SIG-M5 (cell line): ENCODE results near the gene CASP8AP2.
"Not testable (repeated sequence)": the region's sequence is repeated elsewhere in the genome, so short reads cannot be mapped to it uniquely, and the experiment has no call there.

ENCODE experiments used
- DNase-seq: peaks from one replicate; lab custom pipeline; 2025; lab: John Stamatoyannopoulos, UW

The CASP8AP2 gene

GRCh38 chr6:89826029-89826528 is 3.6 kb upstream of the CASP8AP2 start:
- DNase-seq = no peak

DNA sequence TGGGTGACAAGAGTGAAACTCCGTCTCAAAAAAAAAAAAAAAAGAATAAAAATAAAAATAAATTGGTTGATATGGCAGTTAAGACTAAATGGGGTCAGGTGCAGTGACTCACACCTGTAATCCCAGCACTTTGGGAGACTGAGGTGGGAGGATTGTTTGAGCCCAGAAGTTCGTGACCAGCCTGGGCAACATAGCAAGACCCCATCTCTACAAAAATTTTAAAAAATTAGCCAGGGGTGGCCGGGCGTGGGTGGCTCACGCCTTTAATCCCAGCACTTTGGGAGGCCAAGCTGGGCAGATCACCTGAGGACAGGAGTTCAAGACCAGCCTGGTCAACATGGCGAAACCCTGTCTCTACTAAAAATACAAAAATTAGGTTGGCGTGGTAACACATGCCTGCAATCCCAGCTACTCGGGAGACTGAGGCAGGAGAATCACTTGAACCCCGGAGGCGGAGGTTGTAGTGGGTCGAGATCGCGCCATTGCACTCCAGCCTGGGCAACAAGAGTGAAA is 1.1 kb upstream of the CASP8AP2 start:
- not testable (repeated sequence) for DNase-seq

DNA sequence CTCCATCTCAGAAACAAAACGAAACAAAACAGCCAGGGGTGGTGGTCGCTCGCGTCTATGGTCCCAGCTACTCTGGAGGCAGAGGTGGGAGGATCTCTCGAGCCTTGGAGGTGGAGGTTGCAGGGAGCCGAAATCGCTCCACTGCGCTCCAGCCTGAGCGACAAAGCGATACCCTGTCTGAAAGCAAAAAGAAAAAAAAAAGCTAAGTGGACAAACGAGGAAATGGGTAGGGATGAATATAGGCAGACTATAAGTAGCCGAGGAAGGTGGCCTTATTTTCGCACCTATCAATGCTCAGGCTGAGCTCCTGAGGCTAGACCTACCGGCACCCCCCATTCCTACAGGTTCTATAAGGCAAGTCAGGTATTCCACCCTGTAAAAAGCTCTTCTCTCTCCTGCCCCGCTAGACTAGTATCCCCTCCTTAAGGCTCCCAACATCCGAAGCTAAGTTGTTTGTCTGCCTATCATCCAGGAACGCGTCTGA is 650 bp upstream of the CASP8AP2 start:
- DNase-seq = no peak

- DNase-seq = no peak
These were observed 610 bp downstream of the CASP8AP2 start for GRCh38 chr6:89830170-89830809.

DNA sequence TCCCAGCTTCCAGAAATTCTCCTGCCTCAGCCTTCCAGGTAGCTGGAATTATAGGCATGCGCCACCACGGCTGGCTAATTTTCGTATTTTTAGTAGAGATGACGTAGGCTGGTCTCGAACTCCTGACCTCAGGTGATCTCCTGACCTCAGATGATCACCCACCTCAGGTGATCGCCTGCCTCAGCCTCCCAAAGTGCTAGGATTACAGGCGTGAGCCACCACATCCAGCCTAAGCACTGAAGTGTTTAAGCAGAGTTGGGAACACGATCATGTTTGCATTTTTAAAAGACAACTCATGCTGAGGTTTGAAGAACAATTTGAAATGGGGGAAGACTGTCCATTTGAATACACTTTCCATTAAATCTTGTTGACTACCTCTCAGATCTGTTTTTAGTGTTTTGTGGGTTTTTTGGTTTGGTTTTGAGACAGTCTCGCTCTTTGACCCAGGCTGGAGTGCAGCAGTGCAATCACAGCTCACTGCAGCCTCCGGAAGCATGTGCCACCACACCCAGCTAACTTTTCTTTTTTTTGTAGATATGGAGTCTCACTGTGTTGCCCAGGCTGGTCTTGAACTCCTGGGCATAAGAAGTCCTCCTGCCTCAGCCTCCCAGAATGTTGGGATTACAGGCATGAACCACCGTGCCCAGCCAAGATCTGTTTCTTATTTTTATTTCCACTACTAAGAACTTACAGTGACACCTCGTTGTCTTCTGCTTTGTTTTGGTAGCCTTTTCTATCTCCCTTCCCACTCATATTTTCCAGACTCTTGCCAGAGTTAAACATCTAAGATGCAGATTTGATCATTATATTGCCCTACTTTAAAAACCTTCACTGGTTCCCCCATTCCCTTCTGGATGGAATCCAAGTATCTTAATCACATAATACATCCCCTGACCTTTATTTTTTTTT is 5.5 kb downstream of the CASP8AP2 start:
- DNase-seq = no peak

DNA sequence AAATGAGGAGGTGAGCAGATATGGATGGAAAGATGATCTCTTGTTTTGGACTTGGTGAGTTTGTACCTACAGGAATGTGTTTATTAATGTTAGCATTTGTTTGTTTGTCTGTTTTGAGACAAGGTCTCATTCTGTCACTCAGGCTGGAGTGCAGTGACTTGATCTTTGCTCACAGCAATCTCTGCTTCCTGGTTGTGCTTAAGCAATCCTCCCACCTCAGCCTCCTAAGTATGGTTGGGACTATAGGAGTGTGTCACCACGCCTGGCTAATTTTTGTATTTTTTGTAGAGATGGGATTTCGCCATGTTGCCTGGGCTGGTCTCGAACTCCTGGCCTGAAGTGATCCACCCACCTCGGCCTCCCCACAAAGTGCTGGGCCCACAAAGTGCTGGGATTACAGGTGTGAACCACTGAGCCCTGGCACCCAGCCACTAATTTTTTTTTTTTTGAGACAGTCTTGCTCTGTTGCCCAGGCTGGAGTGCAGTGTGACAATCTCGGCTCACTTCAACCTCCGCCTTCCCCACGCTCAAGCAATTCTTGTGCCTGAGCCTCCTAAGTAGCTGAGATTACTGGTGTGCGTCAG is 7.1 kb downstream of the CASP8AP2 start:
- no peak for DNase-seq

DNA sequence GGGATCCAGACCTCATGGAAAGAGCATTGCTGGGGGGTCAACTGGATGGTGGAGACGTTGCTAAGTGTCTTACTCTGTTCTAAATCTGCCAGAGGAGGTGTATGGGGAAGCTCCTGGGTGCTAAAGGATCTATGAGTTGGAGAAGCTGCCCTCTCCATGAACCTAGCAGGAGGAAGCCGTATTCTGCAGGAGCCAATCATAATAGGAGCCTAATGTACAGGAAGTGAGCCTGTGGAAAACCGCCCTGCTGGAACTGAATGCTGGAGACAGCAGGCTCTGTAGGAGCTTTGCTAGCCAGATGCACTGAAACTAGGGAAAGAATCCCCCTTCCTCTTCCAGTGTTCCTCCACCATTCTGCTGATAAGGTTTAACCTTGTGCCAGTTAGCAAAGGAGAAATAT is 10.9 kb downstream of the CASP8AP2 start:
- no peak for DNase-seq

GRCh38 chr6:89842228-89842627 is 12.5 kb downstream of the CASP8AP2 start:
- no peak for DNase-seq

DNA sequence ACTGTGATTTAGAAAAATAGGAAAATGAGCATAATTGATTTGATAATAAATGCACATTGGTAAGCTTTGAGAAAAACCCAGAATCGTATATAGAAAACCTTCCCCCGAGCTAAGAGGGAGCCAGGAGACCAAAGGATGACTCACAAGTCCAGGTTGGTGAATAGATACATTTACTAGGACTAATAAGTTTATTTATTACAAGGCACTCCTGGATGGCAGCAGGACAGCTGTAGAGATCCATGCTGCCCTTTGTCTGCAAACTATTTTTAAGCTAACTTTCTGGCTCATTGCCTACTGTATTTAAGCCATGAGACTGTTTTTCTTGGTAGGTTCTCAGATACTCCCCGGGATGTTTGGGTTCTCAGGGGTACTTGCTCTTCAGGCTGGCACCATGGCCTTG is 13.4 kb downstream of the CASP8AP2 start:
- DNase-seq = no peak

DNA sequence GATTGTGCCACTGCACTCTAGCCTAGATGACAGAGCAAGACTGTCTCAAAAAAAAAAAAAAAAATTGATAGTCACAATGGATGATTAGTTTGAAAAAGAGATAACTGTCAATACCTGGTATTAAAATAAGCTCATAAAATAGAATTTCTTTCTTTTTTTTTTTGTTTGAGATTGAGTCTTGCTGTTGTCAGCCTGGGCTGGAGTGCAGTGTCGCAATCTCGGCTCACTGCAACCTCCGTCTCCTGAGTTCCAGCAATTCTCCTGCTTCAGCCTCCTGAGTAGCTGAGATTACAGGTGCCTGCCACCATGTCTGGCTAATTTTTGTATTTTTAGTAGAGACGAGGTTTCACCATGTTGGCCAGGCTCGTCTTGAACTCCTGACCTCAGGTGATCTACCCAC is 17.8 kb downstream of the CASP8AP2 start:
- DNase-seq = not testable (repeated sequence)

DNA sequence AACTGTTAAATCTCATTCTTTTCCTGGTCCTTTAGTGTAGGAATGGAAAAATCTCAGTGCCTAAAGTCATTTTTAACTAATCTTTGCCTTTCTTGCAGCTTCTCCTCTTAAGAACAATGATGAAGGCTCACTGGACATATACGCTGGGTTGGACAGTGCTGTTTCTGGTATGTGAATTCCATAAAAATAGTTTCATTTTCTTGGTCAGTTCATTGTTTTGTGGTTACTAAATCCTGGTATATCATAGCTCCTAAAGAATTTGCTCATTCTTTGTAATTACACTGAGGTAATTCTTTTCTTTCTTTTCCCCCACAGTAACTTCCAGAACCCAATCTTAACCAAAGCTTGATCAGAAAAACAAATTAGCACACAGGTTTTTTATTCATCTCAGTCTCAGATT is 23.4 kb downstream of the CASP8AP2 start:
- DNase-seq = no peak

DNA sequence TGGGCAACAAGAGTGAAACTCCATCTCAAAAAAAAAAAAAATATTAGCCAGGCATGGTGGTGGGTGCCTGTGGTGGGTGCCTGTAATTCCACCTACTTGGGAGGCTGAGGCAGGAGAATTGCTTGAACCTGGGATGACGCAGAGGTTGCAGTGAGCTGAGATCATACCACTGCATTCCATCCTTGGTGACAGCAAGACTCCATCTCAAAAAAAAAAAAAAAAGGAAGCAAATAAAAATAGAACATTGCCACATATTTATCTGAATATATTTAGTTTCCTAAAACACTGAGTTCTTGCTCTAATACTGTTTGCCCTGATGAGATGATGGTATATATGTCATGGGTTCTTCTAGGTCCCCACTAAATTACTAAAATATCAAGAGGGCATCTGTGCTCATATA is 28.4 kb downstream of the CASP8AP2 start:
- no peak for DNase-seq

DNA sequence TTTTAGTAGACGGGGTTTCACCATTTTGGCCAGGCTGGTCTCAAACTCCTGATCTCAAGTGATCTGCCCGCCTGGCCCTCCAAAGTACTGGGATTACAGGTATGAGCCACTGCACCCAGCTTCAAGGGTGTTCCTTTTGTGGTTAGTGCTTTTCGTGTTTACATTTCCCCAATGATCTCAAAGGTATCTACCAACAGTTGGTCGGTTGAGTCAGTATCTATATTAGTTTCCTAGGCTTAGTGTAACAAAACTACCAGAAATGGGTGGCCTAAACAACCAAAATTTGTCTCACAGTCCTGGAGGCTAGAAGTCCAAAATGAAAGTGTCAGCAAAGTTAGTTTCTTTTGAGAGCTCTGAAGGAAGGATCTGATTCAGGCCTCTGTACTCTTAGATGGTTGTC is 30.1 kb downstream of the CASP8AP2 start:
- no peak for DNase-seq

DNA sequence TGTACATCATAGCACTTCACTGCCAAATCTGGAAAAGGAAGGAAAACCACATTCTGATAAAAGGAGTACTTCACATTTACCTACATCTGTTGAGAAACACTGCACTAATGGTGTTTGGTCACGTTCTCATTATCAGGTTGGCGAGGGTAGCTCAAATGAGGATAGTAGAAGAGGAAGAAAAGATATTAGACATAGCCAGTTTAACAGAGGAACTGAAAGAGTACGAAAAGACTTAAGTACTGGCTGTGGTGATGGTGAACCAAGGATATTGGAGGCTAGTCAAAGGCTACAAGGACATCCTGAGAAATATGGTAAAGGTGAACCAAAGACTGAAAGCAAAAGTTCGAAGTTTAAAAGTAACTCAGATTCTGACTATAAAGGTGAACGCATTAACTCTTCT is 32.6 kb downstream of the CASP8AP2 start:
- DNase-seq = no peak

- DNase-seq = no peak
These were observed 33.0 kb downstream of the CASP8AP2 start for GRCh38 chr6:89862698-89863097.

DNA sequence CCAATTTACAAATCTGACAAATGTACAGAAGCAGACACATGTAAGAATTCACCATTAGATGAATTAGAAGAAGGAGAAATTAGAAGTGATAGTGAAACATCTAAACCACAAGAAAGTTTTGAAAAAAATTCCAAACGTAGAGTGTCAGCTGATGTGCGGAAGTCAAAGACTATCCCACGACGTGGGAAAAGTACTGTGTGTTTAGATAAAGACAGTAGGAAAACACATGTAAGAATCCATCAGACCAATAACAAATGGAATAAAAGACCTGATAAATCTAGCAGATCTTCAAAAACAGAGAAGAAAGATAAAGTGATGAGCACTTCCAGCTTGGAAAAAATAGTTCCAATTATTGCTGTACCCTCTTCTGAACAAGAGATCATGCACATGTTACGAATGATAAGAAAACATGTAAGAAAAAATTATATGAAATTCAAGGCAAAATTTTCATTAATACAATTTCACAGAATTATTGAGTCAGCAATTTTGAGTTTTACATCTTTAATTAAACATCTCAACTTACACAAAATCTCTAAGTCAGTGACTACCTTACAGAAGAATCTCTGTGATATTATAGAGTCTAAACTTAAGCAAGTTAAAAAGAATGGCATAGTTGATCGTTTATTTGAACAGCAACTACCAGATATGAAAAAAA is 36.5 kb downstream of the CASP8AP2 start:
- DNase-seq = no peak

DNA sequence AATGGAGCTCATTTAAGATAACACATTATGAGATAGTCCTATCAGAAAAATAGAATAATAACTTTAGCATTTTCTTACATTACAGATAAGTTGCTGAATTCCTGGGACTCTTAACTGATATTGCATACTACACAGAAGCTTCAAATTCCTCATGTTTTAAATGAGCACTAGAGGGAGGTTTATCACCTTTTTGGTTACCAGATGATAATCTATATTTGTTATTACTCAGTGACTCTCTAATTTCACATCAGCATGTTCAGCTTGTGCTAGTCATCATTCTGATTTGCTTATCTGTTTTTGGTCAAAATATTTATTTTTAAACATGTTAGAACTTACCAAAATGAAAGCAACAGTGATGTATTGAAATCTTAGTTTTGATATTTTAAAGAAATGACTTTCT is 44.0 kb downstream of the CASP8AP2 start:
- no peak for DNase-seq

DNA sequence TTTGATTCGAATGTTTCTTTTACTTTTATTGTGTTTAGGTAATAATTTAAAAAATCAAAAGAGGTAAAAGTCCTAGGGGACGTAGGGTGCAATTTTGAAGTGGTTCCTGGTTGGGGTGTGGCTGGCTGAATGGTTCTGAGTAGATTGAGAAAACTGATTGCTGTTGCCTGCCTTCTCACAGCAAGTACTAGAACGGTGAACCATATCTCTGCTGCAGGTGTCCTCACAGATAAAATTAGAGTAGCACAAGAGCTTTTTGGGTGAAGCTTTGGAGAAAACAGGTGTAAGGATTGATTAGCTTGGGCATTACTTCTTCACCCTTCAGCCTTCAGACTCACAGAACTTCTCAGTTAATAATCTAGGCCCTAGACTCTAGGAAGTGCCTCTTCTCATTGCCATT is 44.8 kb downstream of the CASP8AP2 start:
- no peak for DNase-seq

- no peak for DNase-seq
These were observed 56.9 kb downstream of the CASP8AP2 start for GRCh38 chr6:89886378-89887120.

- DNase-seq = no peak
These were observed 57.9 kb downstream of the CASP8AP2 start for GRCh38 chr6:89887452-89888137.

- DNase-seq = no peak
These were observed 58.4 kb downstream of the CASP8AP2 start for GRCh38 chr6:89888138-89888514.
